ENCODE data around the gene TBC1D9. TPM values are rescaled to one million over a fixed set of nuclear protein-coding genes. Genes with fewer than 3 reads are reported as not detected.

TBC1D9 gene
- total and polyA plus RNA-seq, 7 donors: 5.4 to 10.2 (median 8.2) TPM

DNA sequence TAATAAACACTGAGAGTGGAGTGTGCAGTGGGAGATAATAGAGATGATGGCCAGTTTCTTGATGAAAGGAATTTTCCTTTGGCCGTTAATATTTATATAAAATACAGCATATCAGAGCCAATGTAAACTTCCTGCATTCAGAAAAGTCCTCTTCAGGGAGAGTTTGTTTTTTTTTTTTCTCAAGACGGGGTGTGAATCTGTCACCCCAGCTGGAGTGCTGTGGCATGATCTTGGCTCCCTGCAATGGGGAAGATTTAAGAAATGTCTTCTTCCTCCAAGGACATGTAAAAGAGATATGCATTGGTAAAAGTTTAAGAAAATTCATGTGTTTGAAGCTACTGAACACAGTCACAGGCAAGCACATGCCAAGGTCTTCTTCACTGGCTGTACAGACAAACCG, 25.4 kb upstream of the TBC1D9 start:
- no peak for TF ChIP-seq POLR2A (IDR thresholded peaks at IDR 0.05)
- TF ChIP-seq EP300 (IDR thresholded peaks at IDR 0.05): no peak
- TF ChIP-seq, protein P1, sequence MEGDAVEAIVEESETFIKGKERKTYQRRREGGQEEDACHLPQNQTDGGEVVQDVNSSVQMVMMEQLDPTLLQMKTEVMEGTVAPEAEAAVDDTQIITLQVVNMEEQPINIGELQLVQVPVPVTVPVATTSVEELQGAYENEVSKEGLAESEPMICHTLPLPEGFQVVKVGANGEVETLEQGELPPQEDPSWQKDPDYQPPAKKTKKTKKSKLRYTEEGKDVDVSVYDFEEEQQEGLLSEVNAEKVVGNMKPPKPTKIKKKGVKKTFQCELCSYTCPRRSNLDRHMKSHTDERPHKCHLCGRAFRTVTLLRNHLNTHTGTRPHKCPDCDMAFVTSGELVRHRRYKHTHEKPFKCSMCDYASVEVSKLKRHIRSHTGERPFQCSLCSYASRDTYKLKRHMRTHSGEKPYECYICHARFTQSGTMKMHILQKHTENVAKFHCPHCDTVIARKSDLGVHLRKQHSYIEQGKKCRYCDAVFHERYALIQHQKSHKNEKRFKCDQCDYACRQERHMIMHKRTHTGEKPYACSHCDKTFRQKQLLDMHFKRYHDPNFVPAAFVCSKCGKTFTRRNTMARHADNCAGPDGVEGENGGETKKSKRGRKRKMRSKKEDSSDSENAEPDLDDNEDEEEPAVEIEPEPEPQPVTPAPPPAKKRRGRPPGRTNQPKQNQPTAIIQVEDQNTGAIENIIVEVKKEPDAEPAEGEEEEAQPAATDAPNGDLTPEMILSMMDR (IDR thresholded peaks at IDR 0.05): no peak
- TF ChIP-seq POLR2AphosphoS5 (IDR thresholded peaks at IDR 0.05): no peak
- Histone ChIP-seq H3K27me3 (no peaks in the 10 kb centered on the region), H3K27ac (no peak overlapping the region), H3K4me1 (peaks cover 0 to 5% (median 2%) of the 10 kb centered on the region in 4 donors), H3K9me3 (no peaks in the 10 kb centered on the region), H3K36me3 (no peaks in the 10 kb centered on the region), H3K4me3 (no peak overlapping the region)
- WGBS, 2 donors: 64 to 73% methylated on average over 3 of the region's 3 CpGs
- intact Hi-C loops (cut with DNase I): no loop called here
- no peak for DNase-seq

DNA sequence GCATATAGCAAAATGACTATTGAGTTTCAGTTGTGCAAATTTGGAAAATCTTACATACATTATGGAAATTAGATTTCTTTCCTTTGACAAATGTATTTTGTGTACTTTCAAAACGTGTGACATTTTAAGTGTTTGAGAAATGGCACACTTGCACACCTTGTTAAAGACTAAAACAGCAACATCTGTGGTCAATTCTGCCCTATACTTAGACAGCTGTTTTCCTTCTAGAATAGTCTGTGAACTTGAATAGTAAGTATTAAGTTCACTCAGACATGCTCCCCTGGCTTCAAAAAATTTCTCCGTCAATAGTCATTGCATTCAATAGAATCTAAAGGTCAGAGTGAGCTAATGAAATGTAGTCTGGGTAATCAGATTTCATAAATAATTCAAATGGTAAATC, 21.7 kb upstream of the TBC1D9 start:
- H3K27me3 ChIP-seq: no peaks in the 10 kb centered on the region
- peaks cover 0 to 5% (median 2%) of the 10 kb centered on the region in 4 donors for H3K4me1 ChIP-seq
- DNase-seq: no peak
- H3K27ac ChIP-seq: no peak overlapping the region
- no peaks in the 10 kb centered on the region for H3K36me3 ChIP-seq
- TF ChIP-seq, protein P1 (IDR thresholded peaks at IDR 0.05): no peak
- TF ChIP-seq POLR2AphosphoS5 (IDR thresholded peaks at IDR 0.05) (no peak), POLR2A (IDR thresholded peaks at IDR 0.05) (no peak), EP300 (IDR thresholded peaks at IDR 0.05) (no peak)
- 76 to 77% methylated on average over 2 of the region's 2 CpGs for WGBS, 2 donors
- intact Hi-C loops (cut with DNase I): no loop called here
- no peaks in the 10 kb centered on the region for H3K9me3 ChIP-seq
- no peak overlapping the region for H3K4me3 ChIP-seq

DNA sequence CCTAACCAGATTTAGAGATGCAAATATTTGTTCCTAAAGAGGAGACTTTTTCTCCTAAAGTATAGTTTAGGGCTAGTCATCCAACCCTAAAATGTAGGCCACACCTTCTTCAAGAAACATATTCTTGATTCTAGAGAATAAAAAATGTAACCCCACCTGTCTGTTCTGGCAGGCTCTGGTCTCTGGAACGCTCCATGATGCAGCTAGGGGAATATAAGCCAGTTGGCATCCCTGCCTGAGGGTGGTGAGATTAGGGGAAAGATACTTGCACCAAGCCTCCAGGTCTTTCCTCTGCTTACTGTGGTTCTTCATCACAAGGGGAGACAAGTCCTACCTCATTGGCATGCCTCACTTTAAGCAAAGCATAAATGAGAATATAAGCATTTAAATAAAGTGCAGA, 21.2 kb upstream of the TBC1D9 start:
- Histone ChIP-seq H3K27ac (no peak overlapping the region), H3K36me3 (no peaks in the 10 kb centered on the region), H3K27me3 (no peaks in the 10 kb centered on the region), H3K4me1 (peaks cover 0 to 5% (median 2%) of the 10 kb centered on the region in 4 donors), H3K9me3 (no peaks in the 10 kb centered on the region), H3K4me3 (no peak overlapping the region)
- DNase-seq: no peak
- 78 to 83% methylated on average over 1 of the region's 1 CpG for WGBS, 2 donors
- TF ChIP-seq POLR2AphosphoS5 (IDR thresholded peaks at IDR 0.05) (no peak), POLR2A (IDR thresholded peaks at IDR 0.05) (no peak), EP300 (IDR thresholded peaks at IDR 0.05) (no peak)
- TF ChIP-seq, protein P1 (IDR thresholded peaks at IDR 0.05): no peak
- intact Hi-C loops (cut with DNase I): no loop called here

DNA sequence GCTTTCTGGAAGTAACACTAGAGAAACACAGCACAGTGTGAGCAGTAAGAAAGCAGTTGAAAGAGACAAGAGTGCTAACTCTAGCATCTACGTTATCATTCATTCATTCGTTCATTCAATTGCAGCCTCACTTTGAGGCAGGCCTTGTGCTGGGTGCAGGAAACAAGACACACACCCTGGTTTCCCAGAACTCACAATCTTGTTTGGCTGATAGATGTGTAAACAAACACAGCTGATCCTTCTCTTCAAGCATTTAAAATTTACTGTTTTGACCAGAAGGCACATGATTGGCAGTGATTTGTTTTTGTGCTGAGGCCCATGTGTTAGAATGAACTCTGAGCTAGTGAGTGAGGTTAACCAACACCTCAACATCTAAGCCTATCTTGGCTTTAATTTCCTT, 20.4 kb upstream of the TBC1D9 start:
- H3K4me1 ChIP-seq: peaks cover 0 to 2% (median under 1%) of the 10 kb centered on the region in 4 donors
- intact Hi-C loops (cut with DNase I): no loop called here
- 73 to 80% methylated on average over 2 of the region's 2 CpGs for WGBS, 2 donors
- no peak overlapping the region for H3K27ac ChIP-seq
- no peaks in the 10 kb centered on the region for H3K36me3 ChIP-seq
- H3K27me3 ChIP-seq: no peaks in the 10 kb centered on the region
- H3K4me3 ChIP-seq: no peak overlapping the region
- no peak for TF ChIP-seq EP300 (IDR thresholded peaks at IDR 0.05)
- no peak for TF ChIP-seq POLR2AphosphoS5 (IDR thresholded peaks at IDR 0.05)
- TF ChIP-seq, protein P1 (IDR thresholded peaks at IDR 0.05): no peak
- TF ChIP-seq POLR2A (IDR thresholded peaks at IDR 0.05): no peak
- no peak for DNase-seq
- H3K9me3 ChIP-seq: no peaks in the 10 kb centered on the region

DNA sequence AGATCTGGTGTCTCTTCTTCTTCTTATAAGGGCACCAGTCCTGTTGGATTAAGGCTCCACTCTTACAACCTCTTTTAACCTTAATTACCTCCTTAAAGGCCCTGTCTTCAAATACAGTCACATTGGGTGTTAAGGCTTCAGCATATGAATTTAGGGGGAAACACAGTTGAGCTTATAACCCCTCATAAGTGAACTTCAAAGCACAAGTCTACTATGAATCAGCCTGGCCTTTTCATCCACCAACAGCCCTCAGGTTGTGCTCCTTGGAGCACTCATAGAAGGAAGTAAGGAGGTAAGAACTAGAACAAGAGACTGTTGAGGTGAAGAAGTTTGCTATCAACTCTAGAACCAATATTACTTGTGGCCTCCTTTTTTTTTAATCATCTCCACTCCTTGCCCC, 18.8 kb upstream of the TBC1D9 start:
- TF ChIP-seq POLR2A (IDR thresholded peaks at IDR 0.05): no peak
- no peak for TF ChIP-seq POLR2AphosphoS5 (IDR thresholded peaks at IDR 0.05)
- intact Hi-C loops (cut with DNase I): no loop called here
- no peak for DNase-seq

More for the DNA sequence above, 18.8 kb upstream of the TBC1D9 start:
- Histone ChIP-seq H3K9me3 (no peaks in the 10 kb centered on the region), H3K27me3 (no peaks in the 10 kb centered on the region), H3K4me3 (no peak overlapping the region), H3K36me3 (no peaks in the 10 kb centered on the region), H3K27ac (no peak overlapping the region), H3K4me1 (no peaks in the 10 kb centered on the region)

Data from sigmoid colon (tissue), 7 donors.